Effector CD4-positive, alpha-beta T cell (primary cell): ENCODE measurements around the gene ZNF195.
A peak's percentile ranks its signal among the peaks of the same experiment; 100 is the strongest.
"Not testable (repeated sequence)": the region's sequence is repeated elsewhere in the genome, so short reads cannot be mapped to it uniquely, and the experiment has no call there.

Experiments
- DNase-seq: peaks from one replicate; pipeline ENCODE4 v3.0.0-alpha.2; 2020

The ZNF195 gene

GRCh38 chr11:3346587-3346986 lies 32.4 kb downstream of the ZNF195 start:
- DNase-seq, result no peak

GRCh38 chr11:3345736-3346135 lies 33.2 kb downstream of the ZNF195 start:
- no peak for DNase-seq

GRCh38 chr11:3344327-3345174 lies 34.4 kb downstream of the ZNF195 start:
- DNase-seq, result no peak

GRCh38 chr11:3342709-3343108 lies 36.2 kb downstream of the ZNF195 start:
- no peak for DNase-seq

- peak; percentile 58 for DNase-seq
These were observed 37.6 kb downstream of the ZNF195 start for GRCh38 chr11:3341298-3341697.

- DNase-seq, result no peak
These were observed 38.9 kb downstream of the ZNF195 start for GRCh38 chr11:3340025-3340424.

GRCh38 chr11:3339340-3339624 lies 39.7 kb downstream of the ZNF195 start:
- DNase-seq, result no peak

- DNase-seq, result no peak
These were observed 40.2 kb downstream of the ZNF195 start for GRCh38 chr11:3338569-3339339.

GRCh38 chr11:3336420-3336819 lies 42.5 kb downstream of the ZNF195 start:
- DNase-seq, result not testable (repeated sequence)

- DNase-seq, result not testable (repeated sequence)
These were observed 45.8 kb downstream of the ZNF195 start for GRCh38 chr11:3333157-3333556.

GRCh38 chr11:3331078-3331477 lies 47.9 kb downstream of the ZNF195 start:
- not testable (repeated sequence) for DNase-seq

- not testable (repeated sequence) for DNase-seq
These were observed 48.9 kb downstream of the ZNF195 start for GRCh38 chr11:3330064-3330463.

GRCh38 chr11:3328503-3328902 lies 50.4 kb downstream of the ZNF195 start:
- DNase-seq, result not testable (repeated sequence)

- not testable (repeated sequence) for DNase-seq
These were observed 52.5 kb downstream of the ZNF195 start for GRCh38 chr11:3326450-3326849.

GRCh38 chr11:3324724-3325123 lies 54.2 kb downstream of the ZNF195 start:
- DNase-seq, result not testable (repeated sequence)
